ENCODE results near the gene SST.

SST gene

GRCh38 chr3:187678726-187679268 lies 8.6 kb upstream of the SST start:
- Histone ChIP-seq H3K27ac (replicated peaks) (no peak overlapping the region), H3K27me3 (ENCODE audit: insufficient read depth, poor library complexity, severe bottlenecking) (peaks cover 2% of the 10 kb centered on the region), H3K4me3 (replicated peaks; ENCODE audit: insufficient read depth, low read length) (no peak overlapping the region)
- peak; percentile 4 for TF ChIP-seq CTCF (IDR thresholded peaks at IDR 0.05; ENCODE audit: insufficient read depth, low read length)
- no peak for TF ChIP-seq REST (IDR thresholded peaks at IDR 0.05; ENCODE audit: insufficient replicate concordance, low read depth)
- TF ChIP-seq SPI1 (IDR thresholded peaks at IDR 0.05; ENCODE audit: borderline replicate concordance, low read depth), result no peak
- no peak for TF ChIP-seq POLR2AphosphoS5 (IDR thresholded peaks at IDR 0.05; ENCODE audit: low read depth)
- no peak for TF ChIP-seq GABPA (IDR thresholded peaks at IDR 0.05; ENCODE audit: low read depth)
- DNase-seq (ENCODE audit: low read depth in 1 of 2, low spot score in 1 of 2), result peak; percentile 14 to 39

- no peak for TF ChIP-seq CTCF (IDR thresholded peaks at IDR 0.05; ENCODE audit: insufficient read depth, low read length)
- no peak for TF ChIP-seq GABPA (IDR thresholded peaks at IDR 0.05; ENCODE audit: low read depth)
- TF ChIP-seq SPI1 (IDR thresholded peaks at IDR 0.05; ENCODE audit: borderline replicate concordance, low read depth), result no peak
- TF ChIP-seq POLR2AphosphoS5 (IDR thresholded peaks at IDR 0.05; ENCODE audit: low read depth), result no peak
- no peak for TF ChIP-seq REST (IDR thresholded peaks at IDR 0.05; ENCODE audit: insufficient replicate concordance, low read depth)
- DNase-seq (ENCODE audit: low read depth in 1 of 2, low spot score in 1 of 2), result no peak
- H3K27me3 ChIP-seq (ENCODE audit: insufficient read depth, poor library complexity, severe bottlenecking), result peaks cover 2% of the 10 kb centered on the region
- no peak overlapping the region for H3K27ac ChIP-seq (replicated peaks)
- no peak overlapping the region for H3K4me3 ChIP-seq (replicated peaks; ENCODE audit: insufficient read depth, low read length)
Measured at GRCh38 chr3:187677604-187678003, 7.4 kb upstream of the SST start.

GRCh38 chr3:187673012-187673411 lies 2.8 kb upstream of the SST start:
- TF ChIP-seq CTCF (IDR thresholded peaks at IDR 0.05; ENCODE audit: insufficient read depth, low read length), result no peak
- no peak for TF ChIP-seq SPI1 (IDR thresholded peaks at IDR 0.05; ENCODE audit: borderline replicate concordance, low read depth)
- TF ChIP-seq REST (IDR thresholded peaks at IDR 0.05; ENCODE audit: insufficient replicate concordance, low read depth), result no peak
- TF ChIP-seq GABPA (IDR thresholded peaks at IDR 0.05; ENCODE audit: low read depth), result no peak
- TF ChIP-seq POLR2AphosphoS5 (IDR thresholded peaks at IDR 0.05; ENCODE audit: low read depth), result no peak
- Histone ChIP-seq H3K27me3 (ENCODE audit: insufficient read depth, poor library complexity, severe bottlenecking) (peaks cover 7% of the 10 kb centered on the region), H3K27ac (replicated peaks) (no peak overlapping the region), H3K4me3 (replicated peaks; ENCODE audit: insufficient read depth, low read length) (no peak overlapping the region)
- no peak for DNase-seq (ENCODE audit: low read depth in 1 of 2, low spot score in 1 of 2)
